Mucosa of gallbladder (tissue), 1 donor: ENCODE results near the gene TLL2. TPM values are rescaled to one million over a fixed set of nuclear protein-coding genes. Genes with fewer than 3 reads are reported as not detected.

Experiments used
- DNase-seq: peaks from one replicate; pipeline ENCODE4 v3.0.0-alpha.2; 2020; ENCODE audit warnings: low spot score
- total RNA-seq: library from RNA; stranded (reverse); gene quantifications from one replicate; pipeline ENCODE4 v1.2.1, GENCODE V29; 2021
- donor health status: DM: no; HTN: no; CAD: no.

The TLL2 gene
- total RNA-seq, 1 donor from 2014 or later, result 6.7 TPM

GRCh38 chr10:96463562-96463961, 50.2 kb downstream of the TLL2 start:
- DNase-seq, result no peak

- no peak for DNase-seq
These were observed 51.0 kb downstream of the TLL2 start for GRCh38 chr10:96462606-96463151.

- DNase-seq, result no peak
These were observed 53.4 kb downstream of the TLL2 start for GRCh38 chr10:96460316-96460715.

- DNase-seq, result no peak
These were observed 56.4 kb downstream of the TLL2 start for GRCh38 chr10:96457341-96457740.

- DNase-seq, result no peak
These were observed 57.4 kb downstream of the TLL2 start for GRCh38 chr10:96456296-96456840.

GRCh38 chr10:96453856-96454583, 59.7 kb downstream of the TLL2 start:
- DNase-seq, result no peak

GRCh38 chr10:96452494-96453153, 61.1 kb downstream of the TLL2 start:
- no peak for DNase-seq

GRCh38 chr10:96450529-96451207, 63.1 kb downstream of the TLL2 start:
- no peak for DNase-seq

- DNase-seq, result no peak
These were observed 65.2 kb downstream of the TLL2 start for GRCh38 chr10:96448558-96448957.

GRCh38 chr10:96448021-96448457, 65.7 kb downstream of the TLL2 start:
- DNase-seq, result no peak

GRCh38 chr10:96446966-96447596, 66.6 kb downstream of the TLL2 start:
- no peak for DNase-seq

- DNase-seq, result no peak
These were observed 71.6 kb downstream of the TLL2 start for GRCh38 chr10:96441987-96442643.

- DNase-seq, result no peak
These were observed 72.3 kb downstream of the TLL2 start for GRCh38 chr10:96441322-96441885.

- no peak for DNase-seq
These were observed 73.1 kb downstream of the TLL2 start for GRCh38 chr10:96440361-96441292.

- no peak for DNase-seq
These were observed 74.0 kb downstream of the TLL2 start for GRCh38 chr10:96439725-96440124.

GRCh38 chr10:96436035-96436434, 77.7 kb downstream of the TLL2 start:
- no peak for DNase-seq

GRCh38 chr10:96431211-96431970, 82.3 kb downstream of the TLL2 start:
- no peak for DNase-seq

GRCh38 chr10:96427291-96427690, 86.4 kb downstream of the TLL2 start:
- DNase-seq, result no peak

GRCh38 chr10:96422525-96422924, 91.2 kb downstream of the TLL2 start:
- DNase-seq, result no peak
